PC-9 (cell line): Measurements from ENCODE around the gene AKNAD1.

Experiments
- EZH2 ChIP-seq: fragments of 200-600 bp; sonication (generic); IDR thresholded peaks from 2 replicates; pipeline ENCODE4 v1.8.0; 2017; ENCODE audit warnings: antibody characterized with exemption, low read depth
- TF ChIP-seq, protein P1 (sequence below): fragments of 200-600 bp; sonication (generic); conservative IDR thresholded peaks from 2 replicates; pipeline ENCODE4 v1.6.1; 2017; ENCODE audit warnings: mixed run types, antibody characterized with exemption, mild to moderate bottlenecking, moderate library complexity

DNA sequence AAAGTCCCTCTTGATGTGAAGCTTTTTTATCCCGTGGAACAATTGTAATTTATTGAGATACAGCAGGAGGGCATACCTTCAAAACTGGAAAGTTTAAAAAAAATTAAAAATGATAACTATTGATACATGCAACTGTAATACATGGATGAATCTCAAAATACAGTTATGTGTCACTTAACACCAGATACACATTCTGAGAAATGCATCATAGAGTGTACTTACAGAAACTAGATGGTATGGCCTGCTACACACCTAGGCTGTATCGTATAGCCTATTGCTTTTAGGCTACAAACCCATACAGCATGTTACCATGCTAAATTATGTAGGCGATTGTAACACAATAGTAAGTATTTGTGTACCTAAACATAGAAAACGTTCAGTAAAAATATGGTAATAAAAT, 7.1 kb upstream of the AKNAD1 start:
- TF ChIP-seq, protein P1, sequence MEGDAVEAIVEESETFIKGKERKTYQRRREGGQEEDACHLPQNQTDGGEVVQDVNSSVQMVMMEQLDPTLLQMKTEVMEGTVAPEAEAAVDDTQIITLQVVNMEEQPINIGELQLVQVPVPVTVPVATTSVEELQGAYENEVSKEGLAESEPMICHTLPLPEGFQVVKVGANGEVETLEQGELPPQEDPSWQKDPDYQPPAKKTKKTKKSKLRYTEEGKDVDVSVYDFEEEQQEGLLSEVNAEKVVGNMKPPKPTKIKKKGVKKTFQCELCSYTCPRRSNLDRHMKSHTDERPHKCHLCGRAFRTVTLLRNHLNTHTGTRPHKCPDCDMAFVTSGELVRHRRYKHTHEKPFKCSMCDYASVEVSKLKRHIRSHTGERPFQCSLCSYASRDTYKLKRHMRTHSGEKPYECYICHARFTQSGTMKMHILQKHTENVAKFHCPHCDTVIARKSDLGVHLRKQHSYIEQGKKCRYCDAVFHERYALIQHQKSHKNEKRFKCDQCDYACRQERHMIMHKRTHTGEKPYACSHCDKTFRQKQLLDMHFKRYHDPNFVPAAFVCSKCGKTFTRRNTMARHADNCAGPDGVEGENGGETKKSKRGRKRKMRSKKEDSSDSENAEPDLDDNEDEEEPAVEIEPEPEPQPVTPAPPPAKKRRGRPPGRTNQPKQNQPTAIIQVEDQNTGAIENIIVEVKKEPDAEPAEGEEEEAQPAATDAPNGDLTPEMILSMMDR: no peak
- TF ChIP-seq EZH2: no peak
